HG03025 (cell line): ENCODE results near the gene OR7A17.

ENCODE experiments used
- ATAC-seq: cut with Tn5 transposase; IDR thresholded peaks from one replicate; pipeline ENCODE4 v1.9.1; 2021; ENCODE audit warnings: mild to moderate bottlenecking, moderate library complexity; ENCODE audit not compliant: unreplicated experiment, low FRiP score

The OR7A17 gene

DNA sequence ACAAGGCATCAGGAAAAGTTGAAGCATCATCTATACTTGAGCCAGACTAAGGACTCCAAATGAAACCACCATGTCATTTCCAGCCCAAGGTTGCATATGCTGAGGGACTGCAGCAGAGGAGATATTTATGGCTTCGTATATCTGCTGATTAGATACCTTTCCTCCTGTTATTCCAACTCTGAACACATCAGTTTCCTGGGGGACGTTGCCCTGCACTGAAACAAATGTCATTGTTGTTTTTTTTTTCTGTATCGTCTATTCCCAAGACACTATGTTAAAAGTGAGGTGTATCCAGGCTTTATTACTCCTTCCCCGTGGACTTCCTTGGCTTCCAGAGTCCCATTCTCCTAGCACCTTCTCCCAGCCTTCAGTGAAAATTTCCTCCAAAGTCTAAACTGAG lies at the start of gene OR7A17:
TSS of gene OR7A17 (minus strand) at position 101 of the 400 bp plus-strand sequence. CDS start 4,777 bp downstream, outside the sequence.
- no peak for ATAC-seq

DNA sequence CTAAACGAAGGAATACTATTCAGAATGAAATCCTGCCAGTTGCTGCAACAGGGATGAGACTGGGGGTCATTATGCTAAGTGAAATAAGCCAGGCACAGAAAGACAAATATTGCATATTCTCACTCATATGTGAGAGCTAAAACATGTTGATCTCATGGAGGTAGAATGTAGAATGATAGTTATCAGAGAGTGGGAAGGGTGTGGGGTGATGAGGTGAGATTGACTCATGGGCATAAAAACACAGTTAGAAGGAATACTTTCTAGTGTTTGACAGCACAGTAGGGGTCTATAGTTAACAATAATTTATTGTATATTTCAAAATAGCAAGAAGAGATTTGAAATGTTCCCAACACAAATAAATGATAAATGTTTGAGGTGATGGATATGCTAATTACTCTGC lies 47.6 kb upstream of the OR7A17 start:
- ATAC-seq, result no peak

DNA sequence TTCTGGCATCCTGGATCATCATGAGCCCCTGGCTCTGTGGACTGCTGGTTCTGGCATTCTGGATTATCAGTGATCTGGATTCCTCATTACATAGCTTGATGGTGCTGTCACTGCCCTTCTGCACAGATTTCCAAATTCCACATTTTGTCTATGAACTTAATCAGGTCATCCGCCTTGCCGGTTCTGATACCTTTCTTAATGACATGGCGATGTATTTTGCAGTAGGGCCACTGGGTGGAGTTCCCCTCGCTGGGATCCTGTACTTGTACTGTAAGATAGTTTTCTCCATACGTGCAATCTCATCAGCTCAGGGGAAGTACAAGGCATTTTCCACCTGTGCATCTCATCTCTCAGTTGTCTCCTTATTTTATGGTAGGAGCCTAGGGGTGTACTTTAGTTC lies 30.9 kb upstream of the OR7A17 start:
- no peak for ATAC-seq

DNA sequence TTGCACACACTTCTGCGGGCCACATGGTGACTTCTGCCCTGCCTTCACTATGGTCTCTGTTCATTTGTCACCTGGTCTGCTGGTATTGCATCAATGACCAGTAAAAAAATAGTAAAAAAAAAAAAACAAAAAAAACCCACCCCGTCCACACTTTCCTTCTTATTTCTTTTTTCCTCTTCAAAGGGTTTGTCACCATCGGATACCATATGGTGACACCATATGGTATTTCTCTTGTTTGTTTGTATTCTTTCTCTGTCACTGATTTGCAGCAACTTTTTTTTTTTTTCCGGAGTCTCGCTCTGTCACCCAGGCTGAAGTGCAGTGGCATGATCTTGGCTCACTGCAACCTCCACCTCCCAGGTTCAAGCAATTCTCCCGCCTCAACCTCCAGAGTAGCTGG lies 29.2 kb upstream of the OR7A17 start:
- ATAC-seq, result no peak

DNA sequence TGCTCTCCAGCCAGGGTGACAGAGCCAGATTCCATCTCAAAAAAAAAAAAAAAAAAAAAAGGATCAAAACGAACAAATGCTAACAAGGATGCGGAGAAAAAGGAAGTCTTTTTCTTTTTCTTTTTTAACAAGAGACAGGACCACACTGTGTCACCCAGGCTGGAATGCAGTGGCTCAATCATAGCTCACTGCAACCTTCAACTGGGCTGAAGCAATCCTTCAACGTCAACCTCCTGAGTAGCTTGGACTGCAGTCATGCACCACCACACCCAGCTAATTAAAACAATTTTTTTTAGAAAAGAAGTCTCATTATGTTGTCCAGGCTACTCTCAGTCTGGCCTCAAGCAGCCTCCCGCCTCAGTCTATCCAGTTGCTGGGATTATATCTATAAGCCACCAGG lies 20.8 kb upstream of the OR7A17 start:
- ATAC-seq, result no peak

DNA sequence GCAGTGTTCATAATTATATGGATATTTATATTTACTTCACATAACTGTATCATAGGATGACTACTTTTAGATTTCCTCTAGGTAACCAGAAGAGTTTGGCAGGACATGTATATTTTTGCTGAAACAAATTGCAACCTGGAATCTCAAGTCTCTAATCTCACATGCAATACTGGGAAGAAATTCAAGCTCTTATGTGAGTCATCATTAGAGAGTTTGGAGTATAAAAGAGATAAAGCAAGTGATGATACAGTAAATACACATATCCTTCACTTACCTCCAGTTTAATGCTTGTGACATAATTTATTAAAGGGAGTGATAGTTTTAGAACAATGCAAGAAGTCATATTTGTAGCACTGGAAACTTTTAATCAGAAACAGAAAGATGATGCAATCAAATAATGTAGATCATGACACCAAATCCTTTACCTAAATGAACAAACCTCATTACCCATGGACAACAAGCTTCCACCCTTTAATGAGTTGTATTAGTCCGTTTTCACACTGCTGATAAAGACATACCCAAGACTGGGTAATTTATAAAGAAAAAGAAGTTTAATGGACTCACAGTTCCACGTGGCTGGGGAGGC lies 15.8 kb upstream of the OR7A17 start:
- ATAC-seq, result no peak

DNA sequence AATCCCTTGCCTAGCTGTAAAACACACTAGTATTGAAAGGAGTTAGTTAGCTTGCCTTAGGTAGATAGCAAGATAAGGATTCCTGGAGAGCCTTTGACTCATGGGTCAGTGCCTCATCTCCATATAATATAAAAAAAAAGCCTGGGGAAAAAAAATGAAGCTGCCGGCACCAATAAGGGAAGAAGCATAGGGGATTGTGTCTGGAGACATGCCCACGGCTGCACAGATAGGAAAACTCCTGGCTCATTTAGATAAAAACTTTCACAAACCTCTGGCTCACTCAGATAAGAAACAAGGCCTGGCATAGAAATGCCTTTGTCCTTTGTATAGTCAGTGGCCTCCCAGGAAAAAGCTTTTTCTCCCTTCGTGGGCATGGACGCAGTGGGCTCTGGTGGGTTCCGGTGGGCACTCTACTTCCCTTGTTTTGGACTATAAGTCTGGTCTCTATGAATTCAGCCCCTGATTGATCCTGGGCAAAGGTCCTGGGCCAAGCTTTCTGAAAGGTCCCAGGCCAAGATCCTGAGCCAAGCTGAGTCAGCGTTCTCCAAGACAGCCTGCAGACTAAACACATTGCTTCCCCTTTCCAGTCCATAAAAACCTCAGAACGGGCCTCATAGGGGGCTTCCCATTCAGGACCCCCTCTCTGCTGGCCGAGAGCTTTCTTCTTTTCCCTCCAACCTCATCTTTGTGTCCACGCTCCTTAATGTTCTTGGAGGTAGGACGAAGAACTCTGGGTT lies 4.9 kb upstream of the OR7A17 start:
- ATAC-seq, result no peak

DNA sequence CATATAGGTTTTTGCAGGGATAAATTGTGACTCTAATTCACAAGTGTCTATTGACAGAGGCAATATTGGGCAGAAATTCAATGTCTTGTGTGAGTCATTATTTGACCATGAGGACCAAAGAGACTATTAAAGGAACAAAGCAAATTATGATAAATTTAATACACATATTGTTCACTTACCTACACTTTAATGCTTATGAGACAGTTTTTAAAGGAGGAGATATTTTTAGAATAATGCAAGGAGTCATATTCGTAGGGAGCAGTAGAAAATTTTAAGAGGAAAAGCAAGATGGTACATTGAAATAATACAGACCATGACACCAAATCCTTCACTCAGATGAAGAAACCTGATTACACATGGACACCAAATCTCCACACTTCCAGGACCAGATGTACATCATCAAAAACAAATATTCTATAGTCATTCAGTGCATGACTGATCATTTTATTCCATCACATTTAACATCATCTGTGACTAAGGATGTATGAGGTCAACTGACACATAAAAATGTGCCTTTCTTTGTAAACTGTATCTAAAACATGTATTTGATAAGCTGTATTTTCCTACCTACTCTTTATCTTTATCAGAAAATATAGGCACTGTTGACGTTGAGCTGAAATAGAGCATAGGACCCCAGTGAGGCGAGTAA lies 4.2 kb upstream of the OR7A17 start:
- ATAC-seq, result no peak

DNA sequence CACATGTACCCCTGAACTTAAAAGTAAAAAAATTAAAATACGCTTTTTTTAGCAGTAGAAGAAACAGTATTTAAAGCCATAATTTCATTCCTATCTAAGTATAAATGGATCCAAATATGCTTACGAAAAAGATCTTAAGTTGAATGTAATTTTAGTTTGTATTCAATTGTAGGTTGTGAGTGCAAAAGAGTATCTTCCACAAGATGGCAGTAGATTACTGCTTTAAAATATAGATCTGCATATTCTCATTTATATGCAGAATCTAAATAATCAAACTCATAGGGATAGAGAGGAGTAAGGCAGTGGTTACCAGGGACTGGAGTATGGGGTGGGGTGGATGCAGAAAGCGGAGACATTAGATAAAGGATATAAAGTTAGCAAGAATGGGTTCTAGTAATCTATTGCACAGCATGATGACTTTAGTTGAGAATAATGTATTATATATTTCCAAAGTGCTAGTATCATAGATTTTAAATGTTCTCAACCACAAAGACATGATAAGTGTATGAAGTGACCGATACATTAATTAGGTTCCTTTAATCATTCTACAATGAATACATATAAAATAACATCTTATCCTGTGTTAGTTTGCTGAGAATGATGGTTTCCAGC lies 14.2 kb downstream of the OR7A17 start:
- no peak for ATAC-seq

DNA sequence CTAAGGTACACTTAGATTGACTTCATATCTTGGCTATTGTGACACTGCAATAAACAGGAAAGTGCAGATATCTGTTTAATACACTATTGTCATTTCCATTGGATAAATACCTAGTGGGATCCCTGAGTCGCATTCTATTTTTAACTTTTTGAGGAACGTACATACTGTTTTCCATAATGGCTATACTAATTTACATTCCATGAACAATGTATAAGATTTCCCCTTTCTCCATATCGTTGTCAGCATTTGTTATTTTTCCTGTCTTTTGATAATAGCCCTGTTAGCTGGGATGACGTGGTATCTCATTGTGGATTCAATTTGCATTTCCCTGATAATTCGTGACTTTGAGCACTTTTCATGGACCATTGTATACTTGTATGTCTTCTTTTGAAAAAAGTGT lies 17.4 kb downstream of the OR7A17 start:
- ATAC-seq, result no peak

DNA sequence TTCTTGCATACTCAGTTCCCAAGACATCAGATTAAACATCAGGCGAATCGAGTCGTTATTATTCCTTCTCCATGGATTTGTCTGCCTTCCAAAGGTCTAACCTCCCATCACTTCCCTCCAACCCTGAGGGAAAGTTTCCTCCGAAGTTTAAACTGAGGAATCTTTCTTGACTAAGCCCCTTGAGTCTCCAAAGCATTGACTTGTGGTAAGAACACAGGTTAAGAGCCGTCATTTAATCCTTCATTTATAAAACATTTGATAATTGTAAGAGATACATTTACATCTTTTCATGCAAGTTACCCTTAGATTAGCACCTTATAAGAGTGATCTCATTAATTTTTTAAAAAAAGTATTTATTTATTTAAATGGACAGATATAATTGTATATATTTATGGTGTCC lies 37.1 kb downstream of the OR7A17 start, which contains the start of gene OR7A10:
TSS of gene OR7A10 (minus strand) at position 101 of the 400 bp plus-strand sequence. CDS start 7,045 bp downstream, outside the sequence.
- ATAC-seq, result no peak

DNA sequence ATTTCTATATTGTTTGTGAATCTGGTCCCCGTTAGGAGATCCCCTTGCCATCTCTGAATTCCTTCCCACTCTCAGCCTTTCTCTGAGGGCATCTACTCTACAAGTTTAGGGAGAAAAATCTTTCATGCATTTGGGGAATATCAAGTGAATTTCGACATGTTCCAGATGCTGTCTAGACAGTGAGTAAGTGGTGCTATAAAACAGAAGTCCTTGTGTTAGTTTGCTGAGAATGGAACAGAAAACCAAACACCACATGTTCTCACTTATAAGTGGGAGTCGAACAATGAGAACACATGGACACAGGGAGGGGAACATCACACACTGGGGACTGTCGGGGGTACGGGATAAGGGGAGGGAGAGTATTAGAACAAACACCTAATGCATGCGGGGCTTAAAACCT lies 42.4 kb downstream of the OR7A17 start:
- no peak for ATAC-seq

DNA sequence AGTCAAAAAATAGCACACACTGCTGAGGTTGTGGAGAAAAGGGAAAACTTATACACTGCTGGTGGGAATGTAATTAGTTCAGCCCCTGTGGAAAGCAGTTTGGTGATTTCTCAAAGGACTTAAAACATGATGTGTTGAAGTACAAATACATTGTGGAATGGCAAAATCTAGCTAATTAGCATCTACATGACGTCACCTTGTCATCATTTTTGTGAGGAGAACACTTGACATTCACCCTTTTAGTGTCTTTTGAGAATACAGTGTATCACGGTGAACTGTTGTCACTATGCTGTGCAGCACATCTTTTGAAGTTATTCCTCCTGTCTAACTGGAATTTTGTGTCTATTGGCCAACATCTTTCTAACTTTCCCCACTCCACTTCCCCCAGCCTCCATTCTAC lies 42.8 kb downstream of the OR7A17 start:
- ATAC-seq, result no peak

DNA sequence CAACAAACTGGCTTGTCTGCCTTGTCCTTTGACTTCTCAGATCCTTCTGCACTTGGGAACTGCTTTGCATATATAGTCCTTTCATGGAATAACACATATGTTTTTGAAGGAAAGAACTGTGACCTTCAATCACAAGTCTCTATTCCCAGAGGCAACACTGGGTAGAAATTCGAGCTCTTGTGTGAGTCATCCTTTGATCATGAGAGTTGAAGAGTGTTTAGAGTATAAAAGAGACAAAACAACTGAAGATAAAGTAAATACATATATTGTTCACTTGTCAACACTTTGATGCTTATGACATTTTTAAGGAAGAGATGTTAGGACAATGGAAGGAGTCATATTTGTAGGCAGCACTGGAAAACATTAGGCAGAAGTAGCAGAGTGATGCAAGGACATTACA lies 45.7 kb downstream of the OR7A17 start:
- no peak for ATAC-seq

DNA sequence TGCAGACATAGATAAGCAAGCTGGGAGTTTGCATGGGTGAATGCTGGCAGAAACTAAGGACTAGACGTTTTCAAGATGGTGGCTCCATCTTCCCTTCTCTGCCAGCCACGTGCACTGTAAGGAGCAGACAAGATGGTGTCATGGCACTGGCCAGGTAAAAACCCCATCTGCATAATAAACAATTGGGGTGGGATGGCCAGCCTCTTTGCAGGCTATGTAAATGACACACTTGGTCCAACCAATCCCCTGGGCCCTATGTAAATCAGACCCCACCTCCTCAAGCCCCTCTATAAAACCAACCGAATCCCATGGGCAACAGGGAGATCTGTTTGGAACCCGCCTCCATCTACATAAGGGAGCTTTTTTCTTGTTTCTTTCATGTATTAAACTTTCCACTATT lies 48.5 kb downstream of the OR7A17 start:
- no peak for ATAC-seq

DNA sequence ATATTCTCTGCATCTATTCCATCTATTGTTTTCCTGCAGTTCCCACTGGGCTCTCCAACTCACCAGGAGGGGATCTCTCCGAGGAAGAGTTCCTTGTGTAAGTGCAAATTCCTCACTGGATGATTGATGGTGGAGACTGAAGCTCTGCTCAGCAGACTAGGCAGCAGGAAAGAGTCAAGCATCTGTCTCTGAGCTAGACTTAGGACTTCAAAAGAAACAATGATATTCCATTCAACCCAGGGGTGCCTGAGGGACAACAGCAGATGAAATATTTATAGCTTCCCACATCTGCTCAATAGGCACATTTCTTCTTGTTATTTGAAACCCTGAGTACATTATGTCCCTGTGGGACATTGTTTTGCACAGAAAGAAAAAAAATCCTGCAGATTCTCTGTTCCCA lies 50.9 kb downstream of the OR7A17 start, which contains the start of the genes OR7A5 and OR7C1:
TSS of gene OR7A5 (minus strand) at position 175 of the 400 bp plus-strand sequence. CDS start 6,944 bp downstream, outside the sequence.
TSS of gene OR7C1 (minus strand) at position 175 of the 400 bp plus-strand sequence. CDS start 35,049 bp downstream, outside the sequence.
- no peak for ATAC-seq

DNA sequence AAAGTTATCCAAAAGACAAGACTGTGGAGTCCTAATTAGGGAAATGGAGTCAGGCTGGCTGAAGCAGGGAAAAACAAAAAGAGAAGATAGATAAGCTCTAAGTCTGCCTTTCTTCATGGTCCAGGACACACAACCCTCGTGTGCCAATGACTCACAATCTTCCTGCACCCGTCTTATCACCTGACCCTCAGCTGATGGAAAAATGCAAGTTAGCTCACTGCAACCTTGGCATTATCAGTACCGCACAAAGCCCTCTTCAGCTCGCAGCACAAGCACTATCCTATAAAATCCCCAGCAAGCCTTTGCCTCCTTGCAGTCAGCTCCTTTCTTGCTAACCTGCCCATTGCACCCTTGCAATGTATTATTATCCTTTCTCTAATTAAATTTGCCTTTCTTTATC lies 55.2 kb downstream of the OR7A17 start:
- ATAC-seq, result no peak
